BLaER1 treated with 17β-estradiol and CSF1 and Interleukin-3, amounts not matched to agents 10 nM and 100 nM (cell line): ENCODE data around the gene ABCB6.

Experiments used
- H3K27ac ChIP-seq, 11 experiments: shearing (Covaris generic); formaldehyde crosslinking; 2 replicates each; pipeline ENCODE4 v1.8.1; 2022
- H3K27me3 ChIP-seq, 11 experiments: shearing (Covaris generic); formaldehyde crosslinking; 2 replicates each; pipeline ENCODE4 v1.8.1; 2022
- H3K36me3 ChIP-seq, 11 experiments: shearing (Covaris generic); formaldehyde crosslinking; 2 replicates each; pipeline ENCODE4 v1.8.1; 2022
- H3K4me1 ChIP-seq, 10 experiments: shearing (Covaris generic); formaldehyde crosslinking; 2 replicates each; pipeline ENCODE4 v1.8.1; 2022
- H3K4me2 ChIP-seq, 11 experiments: shearing (Covaris generic); formaldehyde crosslinking; 2 replicates each; pipeline ENCODE4 v1.8.1; 2022
- H3K4me3 ChIP-seq, 10 experiments: shearing (Covaris generic); formaldehyde crosslinking; 2 replicates each; pipeline ENCODE4 v1.8.1; 2022
- H3K9ac ChIP-seq, 11 experiments: shearing (Covaris generic); formaldehyde crosslinking; 2 replicates each; pipeline ENCODE4 v1.8.1; 2022
- H3K9me3 ChIP-seq, 11 experiments: shearing (Covaris generic); formaldehyde crosslinking; replicated peaks in 1 of 11; 2 replicates each; pipeline ENCODE4 v1.8.1; 2022
- H4K20me1 ChIP-seq, 11 experiments: shearing (Covaris generic); formaldehyde crosslinking; 2 replicates each; pipeline ENCODE4 v1.8.1; 2022
- Cebpa-rat ChIP-seq, 11 experiments: shearing (Covaris generic); IDR thresholded peaks; 2 replicates each; pipeline ENCODE4 v1.8.1; 2022

Gene ABCB6

DNA sequence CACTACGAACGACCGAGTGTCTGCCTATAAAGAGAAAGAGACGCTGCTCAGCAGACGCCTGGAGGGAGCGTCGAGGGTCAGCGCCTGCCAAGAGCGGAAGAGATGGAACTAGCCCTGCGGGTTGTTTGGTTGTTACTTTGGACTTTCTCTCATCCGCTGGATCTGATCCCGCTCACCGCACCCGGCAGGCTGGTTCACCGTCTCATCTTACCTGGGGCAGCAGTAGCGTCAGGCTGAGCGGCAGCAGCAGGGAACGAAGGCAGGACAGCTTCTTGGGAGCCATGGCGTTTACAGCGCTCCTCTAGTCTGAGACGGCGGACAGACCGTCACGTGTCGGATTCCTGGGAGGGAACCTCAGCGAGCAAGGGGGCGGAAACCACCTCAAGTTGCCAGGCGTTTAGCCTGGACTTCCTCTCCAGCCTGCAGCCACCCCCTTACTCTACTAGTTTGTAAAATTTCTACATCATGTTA is 24.6 kb upstream of the ABCB6 start:
- no peak for TF ChIP-seq Cebpa-rat (IDR thresholded peaks at IDR 0.05)
- Histone ChIP-seq H3K27ac (no peak overlapping the region), H3K4me1 (peaks cover 35 to 39% (median 38%) of the 10 kb centered on the region in 10 experiments), H3K4me2 (no peak overlapping the region), H3K4me3 (no peak overlapping the region), H3K27me3 (no peaks in the 10 kb centered on the region), H3K36me3 (peaks cover 0 to 30% (median 13%) of the 10 kb centered on the region in 11 experiments; a peak in 17 of 22 replicates), H3K9ac (no peak overlapping the region), H4K20me1 (peaks cover 0 to 4% (median 0%) of the 10 kb centered on the region in 11 experiments; a peak in 1 of 22 replicates), H3K9me3 (no peaks in the 10 kb centered on the region)

DNA sequence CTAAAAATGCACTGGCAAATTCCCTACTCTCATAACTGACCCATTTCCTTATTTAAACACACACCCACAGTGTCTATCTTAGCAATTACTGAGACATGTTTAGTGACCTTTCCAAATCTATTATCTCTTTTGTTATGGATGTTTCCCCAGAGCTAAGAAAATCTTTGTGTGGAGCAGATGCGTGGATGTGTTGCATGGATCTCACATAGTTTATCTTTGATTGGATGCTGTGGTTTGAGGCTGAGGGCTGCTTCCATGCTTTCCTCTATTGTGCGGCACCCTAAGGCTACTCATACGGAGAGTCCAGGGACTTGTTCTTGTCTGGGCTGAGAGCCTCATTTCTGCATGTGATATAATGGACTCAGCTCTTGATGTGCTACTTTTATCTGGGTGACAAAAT is 15.6 kb upstream of the ABCB6 start:
- TF ChIP-seq Cebpa-rat (IDR thresholded peaks at IDR 0.05): no peak
- Histone ChIP-seq H3K9ac (no peak overlapping the region; a peak in 1 of 22 replicates), H3K4me3 (no peak overlapping the region), H3K4me2 (no peak overlapping the region), H3K36me3 (peaks cover 63 to 81% (median 73%) of the 10 kb centered on the region in 11 experiments), H3K27me3 (no peaks in the 10 kb centered on the region), H4K20me1 (peaks cover 0 to 13% (median 0%) of the 10 kb centered on the region in 11 experiments; a peak in 1 of 22 replicates), H3K4me1 (peaks cover 10 to 22% (median 17%) of the 10 kb centered on the region in 10 experiments), H3K9me3 (no peaks in the 10 kb centered on the region), H3K27ac (no peak overlapping the region)

DNA sequence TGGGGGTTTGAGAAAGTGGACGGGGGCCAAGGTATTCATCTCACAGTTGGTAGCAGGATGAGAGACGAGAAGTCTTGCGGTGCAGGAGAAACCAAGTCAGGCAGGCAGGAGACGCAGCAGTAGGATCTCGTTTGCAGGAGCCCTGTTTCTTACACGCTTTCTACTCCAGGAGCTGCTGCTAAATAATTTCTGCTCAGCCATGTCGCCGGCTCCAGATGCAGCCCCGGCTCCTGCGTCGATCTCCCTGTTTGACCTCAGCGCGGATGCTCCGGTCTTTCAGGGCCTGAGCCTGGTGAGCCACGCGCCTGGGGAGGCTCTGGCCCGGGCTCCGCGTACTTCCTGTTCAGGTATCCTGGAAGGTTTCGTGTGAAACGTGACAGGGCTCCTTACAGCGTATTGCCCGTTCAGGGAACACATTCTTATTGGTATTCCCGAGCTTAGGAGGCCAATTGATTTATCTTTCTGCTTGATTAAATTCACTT is 11.3 kb upstream of the ABCB6 start:
- peak overlapping the region; percentile 84 to 98 (median 92) for H3K4me2 ChIP-seq
- H3K4me1 ChIP-seq: peaks cover 47 to 59% (median 52%) of the 10 kb centered on the region in 10 experiments
- H4K20me1 ChIP-seq: peaks cover 14 to 42% (median 27%) of the 10 kb centered on the region in 11 experiments; a peak in 15 of 22 replicates
- H3K9me3 ChIP-seq: no peaks in the 10 kb centered on the region
- peak overlapping the region; percentile 78 to 96 (median 84) for H3K4me3 ChIP-seq
- TF ChIP-seq Cebpa-rat (IDR thresholded peaks at IDR 0.05): no peak
- H3K36me3 ChIP-seq: peaks cover 37 to 65% (median 48%) of the 10 kb centered on the region in 11 experiments
- peak overlapping the region; percentile 59 to 94 (median 88); a peak in 21 of 22 replicates for H3K27ac ChIP-seq
- no peaks in the 10 kb centered on the region for H3K27me3 ChIP-seq
- H3K9ac ChIP-seq: peak overlapping the region; percentile 89 to 96 (median 93)

DNA sequence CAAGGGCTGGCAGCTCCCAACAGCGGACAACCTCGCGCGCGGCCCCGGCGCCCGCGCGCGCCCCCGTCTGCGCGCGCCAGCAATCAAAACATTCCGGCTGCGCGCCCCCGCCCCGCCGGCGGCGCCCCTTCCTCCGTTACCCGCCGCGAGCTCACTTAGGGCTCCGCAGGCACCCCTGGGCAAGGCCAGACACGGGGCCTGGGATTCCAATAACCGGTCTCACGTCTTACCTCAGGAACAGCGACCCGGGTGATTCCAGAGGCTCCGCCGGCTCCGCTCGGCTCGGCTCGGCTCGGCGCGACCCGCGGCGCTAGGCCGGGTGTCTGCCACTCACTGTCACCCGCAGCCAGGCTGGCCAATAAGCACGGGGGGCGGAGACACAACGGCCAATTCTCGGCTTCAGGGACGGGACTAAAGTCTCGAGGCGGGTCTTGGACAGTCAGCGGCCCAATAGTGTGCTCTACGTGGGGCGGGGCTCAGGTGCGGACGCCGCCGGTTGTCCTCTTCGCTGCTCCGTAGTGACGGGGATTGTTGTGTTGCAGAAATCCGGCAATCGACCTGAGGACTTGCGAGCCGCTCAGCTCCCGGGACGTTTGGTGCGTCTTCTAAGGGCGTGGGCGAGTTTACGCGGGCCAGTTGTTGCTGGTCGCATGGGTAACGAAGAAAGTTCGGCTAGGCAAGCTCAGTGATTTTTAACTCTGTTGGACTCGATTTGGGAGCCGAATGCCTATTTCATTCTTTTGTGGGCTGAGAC is 10.7 kb upstream of the ABCB6 start, which contains the start of the genes ANKZF1 and ATG9A:
Gene ANKZF1 (plus strand): TSS at position 502 of the 754 bp plus-strand sequence. CDS start 452 bp downstream, outside the sequence.
Gene ATG9A (minus strand): TSS at position 332 of the 754 bp plus-strand sequence. CDS start 1,612 bp downstream, outside the sequence.
- Histone ChIP-seq H3K27me3 (no peaks in the 10 kb centered on the region), H3K4me2 (peak within 1 kb of the TSS; percentile 91 to 100 (median 98)), H3K9me3 (no peaks in the 10 kb centered on the region), H4K20me1 (peaks cover 14 to 45% (median 33%) of the 10 kb centered on the region in 11 experiments; a peak in 15 of 22 replicates), H3K4me3 (peak within 1 kb of the TSS; percentile 78 to 96 (median 84)), H3K9ac (peak within 1 kb of the TSS; percentile 89 to 96 (median 93)), H3K36me3 (peaks cover 37 to 65% (median 48%) of the 10 kb centered on the region in 11 experiments), H3K4me1 (peaks cover 53 to 63% (median 58%) of the 10 kb centered on the region in 10 experiments), H3K27ac (peak within 1 kb of the TSS; percentile 82 to 94 (median 88))
- TF ChIP-seq Cebpa-rat (IDR thresholded peaks at IDR 0.05): peak in 1 of 11 experiments; percentile 57; a peak in 1 of 22 replicates

DNA sequence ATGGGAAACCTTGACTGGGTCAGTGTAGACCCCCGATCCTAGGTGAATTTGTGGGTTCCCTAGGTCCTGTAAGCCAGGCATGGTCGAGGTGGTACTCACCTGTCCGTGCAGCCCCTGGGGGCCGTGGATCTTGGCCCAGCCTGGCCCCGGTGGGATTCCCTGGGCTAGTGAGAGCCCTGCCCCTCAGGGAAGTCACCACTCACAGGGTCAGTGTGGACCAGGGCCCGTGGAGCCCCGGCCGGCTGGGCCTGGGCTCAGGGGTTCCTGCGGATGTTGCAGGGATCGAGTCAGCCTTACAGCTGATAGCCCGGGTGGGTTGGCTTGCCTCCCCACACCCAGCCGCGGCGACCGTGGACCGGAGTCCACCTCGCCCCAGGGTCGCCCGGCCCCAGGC is 10.2 kb upstream of the ABCB6 start:
- TF ChIP-seq Cebpa-rat (IDR thresholded peaks at IDR 0.05): no peak
- H3K36me3 ChIP-seq: peaks cover 37 to 65% (median 48%) of the 10 kb centered on the region in 11 experiments
- H3K27ac ChIP-seq: peak overlapping the region; percentile 82 to 94 (median 88)

DNA sequence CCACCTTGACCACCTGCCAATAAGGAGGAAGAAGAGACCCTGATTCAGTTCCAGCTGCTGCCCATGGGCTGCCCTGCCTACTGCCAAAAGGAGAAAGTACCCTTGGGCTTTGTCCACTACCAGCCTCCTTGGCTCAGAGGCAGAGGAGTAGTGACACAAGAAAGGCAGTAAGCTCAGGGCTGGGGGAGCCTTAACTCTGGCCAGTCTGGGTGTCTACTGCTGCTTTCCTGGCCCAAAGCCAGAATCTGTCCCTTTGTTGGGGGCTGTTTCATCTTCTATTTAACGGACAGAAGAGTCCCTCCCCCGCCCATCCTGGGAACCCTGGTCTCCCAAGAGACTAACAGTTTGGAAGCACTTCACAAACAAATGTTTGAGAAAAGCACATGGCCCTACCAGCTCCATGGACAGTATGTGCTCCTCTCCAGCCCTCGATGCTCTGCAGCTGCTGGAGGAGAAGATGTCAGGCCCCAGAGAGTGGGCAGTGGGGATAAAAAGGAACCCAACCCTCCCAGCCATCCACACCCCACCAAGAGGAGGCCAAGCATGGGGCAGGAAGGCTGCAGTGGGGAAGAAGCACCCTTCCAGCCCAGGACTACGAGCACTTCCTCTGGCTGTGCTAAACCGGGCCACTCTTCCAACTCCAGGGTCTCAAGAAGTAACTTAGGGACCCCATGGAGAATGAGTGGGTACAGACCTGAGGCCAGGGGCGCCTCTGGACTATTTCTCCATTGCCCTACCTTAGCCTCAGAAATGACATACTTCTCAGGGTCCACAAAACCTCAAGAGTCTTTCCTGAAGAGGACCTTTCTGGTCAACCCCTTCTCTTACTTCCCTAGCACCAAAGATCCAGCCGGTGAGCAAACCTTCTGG is 9.5 kb upstream of the ABCB6 start:
- Histone ChIP-seq H3K36me3 (peaks cover 37 to 65% (median 48%) of the 10 kb centered on the region in 11 experiments), H3K27ac (peak overlapping the region; percentile 82 to 94 (median 88)), H4K20me1 (peaks cover 14 to 55% (median 45%) of the 10 kb centered on the region in 11 experiments; a peak in 17 of 22 replicates), H3K4me3 (peak overlapping the region; percentile 78 to 96 (median 84)), H3K4me1 (peaks cover 53 to 64% (median 60%) of the 10 kb centered on the region in 10 experiments), H3K9me3 (no peaks in the 10 kb centered on the region), H3K9ac (peak overlapping the region; percentile 89 to 96 (median 93)), H3K4me2 (peak overlapping the region; percentile 90 to 100 (median 98)), H3K27me3 (no peaks in the 10 kb centered on the region)
- TF ChIP-seq Cebpa-rat (IDR thresholded peaks at IDR 0.05): no peak

More for the DNA sequence above, 10.2 kb upstream of the ABCB6 start:
- no peaks in the 10 kb centered on the region for H3K27me3 ChIP-seq
- no peaks in the 10 kb centered on the region for H3K9me3 ChIP-seq
- H3K4me1 ChIP-seq: peaks cover 53 to 64% (median 60%) of the 10 kb centered on the region in 10 experiments
- peak overlapping the region; percentile 89 to 96 (median 93) for H3K9ac ChIP-seq
- H4K20me1 ChIP-seq: peaks cover 14 to 51% (median 39%) of the 10 kb centered on the region in 11 experiments; a peak in 17 of 22 replicates
- peak overlapping the region; percentile 78 to 96 (median 84) for H3K4me3 ChIP-seq
- peak overlapping the region; percentile 90 to 100 (median 98) for H3K4me2 ChIP-seq

DNA sequence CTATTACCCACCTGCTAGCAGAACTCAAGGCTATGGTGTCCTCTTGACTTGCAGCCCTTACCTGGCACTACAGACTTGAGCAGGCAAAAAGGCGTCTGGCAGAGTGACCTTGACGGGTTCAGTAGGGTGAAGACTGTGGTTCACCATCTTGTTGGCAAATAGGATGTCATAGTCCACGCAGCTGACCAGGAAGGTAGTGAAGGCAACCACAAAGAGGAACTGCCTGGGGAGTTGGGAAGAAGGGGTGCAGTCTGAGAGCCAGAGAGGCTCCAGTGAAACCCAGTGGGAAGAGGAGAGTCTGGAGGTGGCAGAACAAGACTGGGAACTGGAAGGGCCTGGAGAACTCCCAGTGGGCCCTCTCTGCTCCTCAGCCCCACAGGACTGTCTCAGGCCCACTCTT is 6.6 kb upstream of the ABCB6 start:
- TF ChIP-seq Cebpa-rat (IDR thresholded peaks at IDR 0.05): no peak
- Histone ChIP-seq H3K4me2 (peak overlapping the region; percentile 90 to 100 (median 98)), H3K27ac (peak overlapping the region in 10 of 11 experiments; percentile 28 to 70 (median 50); a peak in 18 of 22 replicates), H3K4me3 (peak overlapping the region in 4 of 10 experiments; percentile 0 to 35 (median 12); a peak in 4 of 20 replicates), H3K36me3 (peaks cover 47 to 74% (median 60%) of the 10 kb centered on the region in 11 experiments), H3K4me1 (peaks cover 43 to 57% (median 49%) of the 10 kb centered on the region in 10 experiments), H3K9me3 (no peaks in the 10 kb centered on the region), H3K27me3 (no peaks in the 10 kb centered on the region), H4K20me1 (peaks cover 25 to 80% (median 55%) of the 10 kb centered on the region in 11 experiments; a peak in 19 of 22 replicates), H3K9ac (peak overlapping the region in 10 of 11 experiments; percentile 6 to 52 (median 38); a peak in 14 of 22 replicates)
